IgD-negative memory B cell (primary cell): ENCODE results near the gene MLIP. TPM values are rescaled to one million over a fixed set of nuclear protein-coding genes. Genes with fewer than 3 reads are reported as not detected.

ENCODE experiments used
- H3K27ac Mint-ChIP-seq, 3 donors: one replicate each; pipeline ENCODE4 v1.8.0; 2020 to 2022; ENCODE audit warnings: mild to moderate bottlenecking in 3 of 3, mixed read lengths in 3 of 3, moderate library complexity in 1 of 3
- H3K27me3 Mint-ChIP-seq: one replicate; pipeline ENCODE4 v1.8.0; 2021; ENCODE audit warnings: mixed read lengths
- H3K36me3 Mint-ChIP-seq: one replicate; pipeline ENCODE4 v1.8.0; 2020; ENCODE audit warnings: mild to moderate bottlenecking, mixed read lengths
- H3K4me1 Mint-ChIP-seq, 3 donors: one replicate each; pipeline ENCODE4 v1.8.0; 2020 to 2022; ENCODE audit warnings: mixed read lengths in 3 of 3, mild to moderate bottlenecking in 1 of 3
- H3K4me3 Mint-ChIP-seq, 4 donors: one replicate each; pipeline ENCODE4 v1.8.0; 2020 to 2022; ENCODE audit warnings: mild to moderate bottlenecking in 4 of 4, mixed read lengths in 4 of 4, moderate library complexity in 3 of 4
- H3K9me3 Mint-ChIP-seq, 3 donors: one replicate each; pipeline ENCODE4 v1.8.0; 2020 to 2021; ENCODE audit warnings: mixed read lengths in 3 of 3, mild to moderate bottlenecking in 1 of 3
- polyA plus RNA-seq: library from polyadenylated mRNA; unstranded; fragments of 300-500 nt; fragmentation: Illumina TruSeq; gene quantifications from one replicate; pipeline ENCODE4 v1.2.3, GENCODE V29; 2021

Gene MLIP
- polyA plus RNA-seq, 1 donor from 2014 or later: not detected

DNA sequence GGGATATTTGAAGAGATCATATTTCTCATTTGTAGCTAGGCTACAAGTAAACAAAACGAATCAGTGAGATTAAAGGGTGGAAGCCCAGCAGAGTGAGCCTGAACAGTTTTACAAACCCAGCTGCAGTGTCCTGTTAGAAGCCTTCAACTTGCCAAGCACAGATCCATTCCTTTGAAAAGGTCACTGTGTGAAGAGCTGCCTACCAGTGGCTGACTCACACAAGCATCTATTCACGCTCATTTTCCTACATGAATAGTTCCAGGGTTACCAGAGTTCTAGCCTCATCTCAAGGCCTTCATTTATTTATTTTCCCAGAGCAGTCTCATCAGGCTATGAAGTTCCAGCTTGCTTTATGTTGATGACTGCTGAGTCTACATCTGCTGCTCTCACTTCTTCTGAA is 25.7 kb upstream of the MLIP start:
- Mint-ChIP-seq H3K9me3 (no peaks in the 10 kb centered on the region), H3K27me3 (peaks cover 3% of the 10 kb centered on the region), H3K36me3 (no peaks in the 10 kb centered on the region), H3K4me3 (no peak overlapping the region), H3K27ac (no peak overlapping the region), H3K4me1 (no peaks in the 10 kb centered on the region)

DNA sequence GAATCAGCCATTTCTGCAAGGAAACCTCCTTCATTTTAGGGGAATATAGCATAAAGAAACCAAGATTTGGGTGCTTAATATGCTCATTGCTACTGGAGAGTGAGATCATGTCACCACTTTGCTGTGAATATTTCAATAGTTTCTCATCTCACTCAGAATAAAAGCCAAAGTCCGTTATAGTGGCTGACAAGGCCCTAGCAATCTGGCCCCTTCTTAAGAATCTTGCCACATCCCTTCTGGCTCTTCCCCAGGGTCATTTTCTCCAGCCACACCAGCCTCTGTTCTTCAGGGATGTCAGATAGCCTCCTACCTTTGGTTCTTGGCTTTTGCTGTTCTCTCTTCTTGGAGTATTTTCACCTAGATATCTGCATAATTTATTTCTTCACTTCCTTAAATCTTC is 24.8 kb upstream of the MLIP start:
- Mint-ChIP-seq H3K9me3 (no peaks in the 10 kb centered on the region), H3K27me3 (peaks cover 3% of the 10 kb centered on the region), H3K27ac (no peak overlapping the region), H3K36me3 (no peaks in the 10 kb centered on the region), H3K4me3 (no peak overlapping the region), H3K4me1 (no peaks in the 10 kb centered on the region)

DNA sequence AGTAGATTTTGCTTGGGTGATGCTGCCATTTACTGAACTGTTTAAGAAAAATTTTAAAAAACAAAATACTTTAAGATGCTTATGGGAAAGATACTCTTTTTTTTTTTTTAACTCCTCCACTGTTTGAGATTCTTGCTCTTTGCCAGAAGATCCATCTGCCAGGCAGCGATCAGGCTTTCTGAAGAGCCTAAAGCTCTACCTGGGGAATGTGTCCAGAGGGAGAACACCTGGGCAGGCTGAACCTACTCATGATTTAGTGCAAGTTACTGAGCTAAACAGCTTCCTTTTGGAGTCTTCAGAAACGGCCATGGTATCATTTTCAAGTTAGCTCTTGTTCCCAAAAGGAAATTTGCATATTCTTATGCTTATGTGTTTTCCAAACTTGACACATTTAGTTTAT is 23.5 kb upstream of the MLIP start:
- H3K4me3 Mint-ChIP-seq: no peak overlapping the region
- H3K27me3 Mint-ChIP-seq: peaks cover 3% of the 10 kb centered on the region
- H3K27ac Mint-ChIP-seq: no peak overlapping the region
- H3K36me3 Mint-ChIP-seq: no peaks in the 10 kb centered on the region
- H3K4me1 Mint-ChIP-seq: no peaks in the 10 kb centered on the region
- no peaks in the 10 kb centered on the region for H3K9me3 Mint-ChIP-seq

DNA sequence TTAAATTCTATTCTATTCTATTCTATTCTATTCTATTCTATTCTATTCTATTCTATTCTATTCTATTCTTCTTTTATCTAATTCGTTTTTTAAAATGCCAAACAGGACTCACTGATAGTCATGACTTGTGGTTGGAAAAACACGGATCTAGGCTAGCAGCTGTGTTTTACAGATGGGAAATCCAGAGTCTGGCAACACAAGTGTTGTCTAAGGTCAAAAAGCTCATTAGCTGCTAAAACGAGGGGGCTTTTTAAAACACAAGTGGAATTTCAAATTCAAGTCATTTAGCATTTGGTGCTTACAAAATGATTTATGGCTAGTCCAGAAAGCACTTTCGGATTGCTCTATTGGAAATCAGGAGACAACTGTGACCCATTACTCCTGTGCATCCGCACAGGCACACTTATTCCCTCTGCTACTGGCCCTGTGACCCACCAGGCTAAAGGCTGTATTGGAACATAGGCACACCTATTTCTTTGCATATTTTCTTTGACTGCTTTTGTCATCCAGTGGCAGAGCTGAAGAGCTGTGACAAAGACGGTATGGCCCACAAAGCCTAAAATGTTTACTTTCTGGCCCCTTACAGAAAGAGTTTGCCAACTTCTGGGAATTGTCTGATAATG is 17.8 kb upstream of the MLIP start:
- Mint-ChIP-seq H3K27me3 (no peaks in the 10 kb centered on the region), H3K9me3 (peaks cover 4 to 12% (median 4%) of the 10 kb centered on the region in 3 donors), H3K36me3 (no peaks in the 10 kb centered on the region), H3K27ac (no peak overlapping the region), H3K4me1 (no peaks in the 10 kb centered on the region), H3K4me3 (no peak overlapping the region)

DNA sequence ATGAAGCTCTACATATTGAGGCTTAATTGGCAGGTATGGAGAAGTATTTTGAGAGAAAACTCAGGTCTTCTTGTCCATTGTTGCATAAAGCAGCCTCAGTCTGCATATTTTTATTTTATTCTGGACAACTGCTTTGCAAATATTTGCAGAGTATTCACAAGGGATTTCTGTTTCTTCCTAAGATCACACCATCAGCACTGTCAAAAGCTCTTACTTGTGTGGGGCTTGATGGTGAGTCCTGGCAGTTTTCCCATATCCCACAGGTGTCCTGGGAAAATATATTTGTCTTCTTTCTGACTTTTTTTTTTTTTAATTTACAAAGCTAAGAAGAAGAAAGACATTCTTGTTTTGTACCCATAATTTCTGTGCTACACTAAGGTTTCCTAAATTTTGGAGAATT is 16.9 kb upstream of the MLIP start:
- no peak overlapping the region for H3K27ac Mint-ChIP-seq
- no peak overlapping the region for H3K4me3 Mint-ChIP-seq
- no peaks in the 10 kb centered on the region for H3K27me3 Mint-ChIP-seq
- no peaks in the 10 kb centered on the region for H3K4me1 Mint-ChIP-seq
- no peaks in the 10 kb centered on the region for H3K36me3 Mint-ChIP-seq
- peaks cover 4 to 12% (median 4%) of the 10 kb centered on the region in 3 donors for H3K9me3 Mint-ChIP-seq

DNA sequence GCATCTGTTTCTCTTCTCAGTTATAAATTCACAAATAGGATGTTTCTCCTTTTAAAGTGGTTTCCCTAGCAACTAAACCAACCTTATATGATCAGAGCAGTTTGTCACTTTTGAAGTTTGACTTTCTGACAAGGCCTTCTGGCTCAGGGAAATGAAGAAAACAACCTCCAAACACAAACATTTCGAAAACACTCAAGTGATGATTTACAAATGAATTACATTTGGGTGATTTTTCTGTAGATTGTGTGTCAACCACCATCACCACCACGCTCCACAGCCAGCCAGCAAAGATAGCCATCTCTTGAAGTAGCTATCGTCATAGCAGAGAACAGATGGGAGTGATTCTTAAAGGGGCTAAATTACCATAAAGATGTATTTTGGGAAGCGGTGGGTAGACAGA is 16.5 kb upstream of the MLIP start:
- Mint-ChIP-seq H3K27me3 (no peaks in the 10 kb centered on the region), H3K4me3 (no peak overlapping the region), H3K9me3 (peaks cover 4 to 12% (median 4%) of the 10 kb centered on the region in 3 donors), H3K4me1 (no peaks in the 10 kb centered on the region), H3K27ac (no peak overlapping the region), H3K36me3 (no peaks in the 10 kb centered on the region)

DNA sequence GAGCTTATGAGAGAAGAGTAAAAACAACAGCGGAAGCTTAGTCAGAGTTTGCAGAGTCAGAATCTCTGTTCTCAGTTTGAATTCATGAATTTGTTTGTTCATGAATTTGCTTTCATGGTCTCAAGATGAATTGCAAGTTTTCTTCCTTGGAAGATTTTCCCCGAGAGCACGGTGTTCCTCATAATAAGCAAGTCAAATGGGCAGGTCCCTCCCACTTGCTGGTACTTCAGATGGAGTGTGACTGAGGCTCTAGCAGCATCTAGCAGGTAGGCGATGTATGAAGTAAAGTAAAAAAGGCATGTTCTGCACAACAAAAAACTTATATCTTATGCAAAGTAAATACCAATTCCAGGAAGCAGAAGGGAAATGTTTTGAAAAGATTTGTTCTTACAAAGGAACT is 15.5 kb upstream of the MLIP start:
- Mint-ChIP-seq H3K9me3 (peaks cover 4 to 12% (median 4%) of the 10 kb centered on the region in 3 donors), H3K4me3 (no peak overlapping the region), H3K27me3 (no peaks in the 10 kb centered on the region), H3K27ac (no peak overlapping the region), H3K4me1 (no peaks in the 10 kb centered on the region), H3K36me3 (no peaks in the 10 kb centered on the region)

DNA sequence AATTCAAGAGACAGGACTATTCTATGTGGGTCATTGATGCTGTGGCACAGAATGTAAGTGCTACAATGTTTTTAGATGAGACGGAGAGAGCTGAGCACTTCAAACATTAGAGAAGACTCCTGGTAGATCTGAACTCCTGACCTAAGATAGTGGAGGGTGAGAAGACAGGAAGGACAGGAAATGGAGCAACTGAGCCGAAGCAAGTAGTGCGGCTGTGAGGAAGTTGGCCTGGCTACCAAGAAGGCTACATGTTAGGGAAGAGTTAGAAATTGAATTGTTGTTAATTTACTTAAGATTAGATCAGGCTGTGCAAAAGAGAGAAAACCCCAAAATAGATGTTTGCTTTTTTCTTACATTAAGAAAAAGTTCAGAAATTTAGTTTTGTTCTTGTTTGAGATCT is 14.4 kb upstream of the MLIP start:
- no peak overlapping the region for H3K27ac Mint-ChIP-seq
- H3K4me3 Mint-ChIP-seq: no peak overlapping the region
- peaks cover 4 to 12% (median 4%) of the 10 kb centered on the region in 3 donors for H3K9me3 Mint-ChIP-seq
- no peaks in the 10 kb centered on the region for H3K36me3 Mint-ChIP-seq
- H3K27me3 Mint-ChIP-seq: no peaks in the 10 kb centered on the region
- H3K4me1 Mint-ChIP-seq: no peaks in the 10 kb centered on the region

DNA sequence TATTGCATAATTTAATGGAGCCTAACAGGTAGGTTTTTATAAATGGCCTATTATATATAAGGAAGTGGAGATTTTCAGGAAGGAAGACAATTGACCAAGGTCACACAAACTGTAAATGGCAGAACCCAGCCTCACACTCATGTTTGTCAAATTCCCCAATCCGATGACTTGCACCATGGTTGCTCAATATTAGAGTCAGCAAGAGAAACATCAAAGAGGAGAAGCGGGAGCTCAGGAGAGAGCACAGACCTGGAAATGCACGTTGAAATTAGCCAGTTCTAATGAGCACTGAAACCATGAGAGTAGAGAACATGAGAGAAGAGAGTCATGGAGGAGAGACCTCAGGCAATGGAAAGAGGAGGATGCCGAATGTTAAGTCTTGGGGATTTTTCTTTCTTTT is 13.5 kb upstream of the MLIP start:
- no peak overlapping the region for H3K4me3 Mint-ChIP-seq
- H3K27me3 Mint-ChIP-seq: no peaks in the 10 kb centered on the region
- H3K9me3 Mint-ChIP-seq: peaks cover 4 to 12% (median 4%) of the 10 kb centered on the region in 3 donors
- no peak overlapping the region for H3K27ac Mint-ChIP-seq
- no peaks in the 10 kb centered on the region for H3K4me1 Mint-ChIP-seq
- no peaks in the 10 kb centered on the region for H3K36me3 Mint-ChIP-seq

DNA sequence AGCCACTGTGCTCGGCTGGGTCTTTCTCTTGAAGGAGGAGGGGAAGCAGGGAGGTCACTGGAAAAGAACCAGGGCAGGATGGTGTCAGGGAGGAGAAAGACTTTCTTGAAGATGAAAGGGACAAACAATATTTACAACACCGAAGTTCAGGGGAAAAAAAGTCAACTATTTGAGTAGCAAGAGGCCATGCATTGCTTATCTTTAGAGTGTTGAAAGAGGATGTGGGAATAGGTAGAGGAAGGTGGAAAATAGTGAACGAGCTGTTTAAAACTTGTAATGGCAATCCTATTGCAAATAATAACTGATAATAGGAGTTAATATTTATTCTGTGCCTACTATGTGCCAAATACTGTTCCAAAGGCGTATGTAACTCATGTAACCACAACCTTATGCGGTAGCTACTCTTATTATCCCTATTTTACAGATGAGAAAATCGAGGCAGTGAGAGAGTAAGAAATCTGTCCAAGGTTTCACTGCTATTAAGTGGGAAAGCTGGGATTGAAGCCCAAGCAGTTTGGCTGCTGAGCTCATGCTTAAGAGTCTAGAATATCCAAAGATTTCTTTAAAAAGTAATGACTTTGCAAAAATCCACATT is 12.7 kb upstream of the MLIP start:
- peaks cover 4 to 12% (median 4%) of the 10 kb centered on the region in 3 donors for H3K9me3 Mint-ChIP-seq
- no peaks in the 10 kb centered on the region for H3K4me1 Mint-ChIP-seq
- H3K4me3 Mint-ChIP-seq: no peak overlapping the region
- H3K27me3 Mint-ChIP-seq: no peaks in the 10 kb centered on the region
- no peak overlapping the region for H3K27ac Mint-ChIP-seq
- no peaks in the 10 kb centered on the region for H3K36me3 Mint-ChIP-seq

DNA sequence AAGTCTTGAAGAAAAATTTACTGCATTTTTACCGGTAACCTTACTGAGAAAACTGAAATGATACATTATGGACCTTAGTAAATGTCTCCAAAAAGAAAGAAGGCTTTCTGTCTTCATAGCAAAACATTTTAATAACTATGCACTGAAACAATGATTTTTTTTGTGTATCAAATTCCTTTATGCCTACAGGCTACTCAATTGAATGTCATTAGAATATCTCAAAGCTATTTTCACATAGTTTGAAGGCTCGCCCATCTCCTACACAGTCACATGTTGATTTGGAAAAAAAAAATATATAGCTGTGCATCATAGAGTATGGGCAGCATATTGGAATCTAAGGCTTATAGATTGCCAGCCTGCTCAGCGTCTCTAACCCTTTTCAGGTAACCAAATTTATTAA is 12.0 kb upstream of the MLIP start:
- Mint-ChIP-seq H3K27me3 (no peaks in the 10 kb centered on the region), H3K27ac (no peak overlapping the region), H3K36me3 (no peaks in the 10 kb centered on the region), H3K4me1 (no peaks in the 10 kb centered on the region), H3K4me3 (no peak overlapping the region), H3K9me3 (peaks cover 4 to 12% (median 4%) of the 10 kb centered on the region in 3 donors)

DNA sequence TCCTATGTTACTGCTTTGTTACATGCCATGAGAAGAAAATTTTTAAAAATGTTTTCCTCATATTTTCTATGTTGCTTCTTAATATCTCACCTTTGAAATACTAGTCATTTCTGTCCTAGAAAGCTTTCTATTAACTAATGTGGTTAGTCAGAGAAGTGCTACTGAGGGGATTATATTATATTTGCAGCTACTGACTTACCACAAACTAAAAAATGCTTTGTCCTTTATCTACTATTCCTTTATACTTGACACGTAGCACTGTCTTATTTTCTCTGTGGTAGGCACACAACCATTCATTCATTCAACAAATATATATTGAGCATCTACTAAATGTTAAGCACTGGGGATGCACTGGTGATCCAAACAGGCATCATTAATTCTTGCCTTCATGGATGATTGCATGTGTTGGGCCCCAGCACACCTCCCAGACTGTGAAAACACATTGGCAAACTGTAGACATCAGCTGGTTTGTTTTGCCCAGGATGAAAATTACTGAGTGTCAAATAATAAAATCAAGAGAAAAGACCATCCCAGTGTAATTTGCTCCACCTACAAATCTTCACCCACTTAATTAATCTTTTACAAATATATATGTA is 10.7 kb upstream of the MLIP start:
- Mint-ChIP-seq H3K4me1 (no peaks in the 10 kb centered on the region), H3K9me3 (peaks cover 2 to 12% (median 4%) of the 10 kb centered on the region in 3 donors), H3K36me3 (no peaks in the 10 kb centered on the region), H3K27me3 (no peaks in the 10 kb centered on the region), H3K4me3 (no peak overlapping the region), H3K27ac (no peak overlapping the region)

DNA sequence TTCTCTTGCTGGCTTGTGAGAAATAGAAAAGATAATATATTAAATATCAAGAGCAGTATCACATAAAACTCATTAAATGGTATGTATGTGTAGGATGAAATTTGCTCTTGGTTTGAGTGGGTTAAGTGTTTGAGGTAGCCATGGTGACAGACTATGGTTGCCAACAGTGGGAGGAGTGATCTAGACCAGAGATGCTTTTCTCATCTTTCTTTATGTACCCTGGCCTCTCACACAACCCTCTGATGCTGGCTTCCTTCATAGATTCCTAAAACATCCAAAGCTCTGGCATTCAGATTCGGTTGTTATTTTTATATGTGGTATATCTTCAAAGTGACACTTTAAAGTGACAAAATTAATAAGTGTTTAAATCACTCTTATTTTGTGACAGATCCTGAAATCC is 9.0 kb upstream of the MLIP start:
- Mint-ChIP-seq H3K36me3 (no peaks in the 10 kb centered on the region), H3K27ac (no peak overlapping the region), H3K4me3 (no peak overlapping the region), H3K27me3 (no peaks in the 10 kb centered on the region), H3K9me3 (peaks cover 0 to 4% (median 2%) of the 10 kb centered on the region in 3 donors), H3K4me1 (no peaks in the 10 kb centered on the region)

DNA sequence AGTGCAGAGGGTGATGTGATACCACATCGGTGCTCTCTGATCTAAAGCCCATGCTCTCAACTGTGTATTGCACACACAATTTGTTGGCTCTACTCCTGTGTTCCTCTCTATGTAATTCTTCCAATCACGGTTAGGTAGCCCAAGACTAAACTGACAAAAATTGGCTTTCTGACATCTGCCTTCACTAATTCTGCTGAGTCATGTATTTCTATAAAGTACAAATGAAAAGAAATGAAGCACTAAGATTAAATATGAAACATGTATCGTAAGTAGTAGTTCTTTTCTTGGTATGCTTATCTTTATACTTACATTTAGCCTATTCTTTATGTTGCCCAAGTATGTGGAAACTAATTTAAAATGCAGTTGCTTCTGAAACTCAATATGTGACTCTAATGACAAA is 7.7 kb upstream of the MLIP start:
- Mint-ChIP-seq H3K9me3 (no peaks in the 10 kb centered on the region), H3K4me3 (no peak overlapping the region), H3K36me3 (no peaks in the 10 kb centered on the region), H3K27ac (no peak overlapping the region), H3K4me1 (no peaks in the 10 kb centered on the region), H3K27me3 (no peaks in the 10 kb centered on the region)

DNA sequence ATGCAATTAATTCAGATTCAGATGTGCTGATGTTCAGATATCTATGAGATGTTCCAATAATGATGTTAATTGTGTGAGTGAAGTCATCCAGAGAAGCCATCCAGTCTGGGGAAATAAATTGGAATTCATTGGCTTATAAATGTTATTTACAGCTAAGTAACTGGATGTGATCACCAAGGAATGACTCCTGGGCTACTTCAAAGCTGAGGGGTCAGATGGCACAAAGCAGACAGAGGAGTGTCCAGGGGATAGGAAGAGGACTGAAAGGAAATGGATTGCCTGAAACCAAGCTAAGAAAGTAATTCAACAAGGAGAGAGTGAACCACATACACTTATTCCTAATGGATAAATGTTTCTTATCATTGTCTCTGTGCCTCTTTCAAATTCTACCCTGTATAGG is 4.5 kb upstream of the MLIP start:
- Mint-ChIP-seq H3K27ac (no peak overlapping the region), H3K27me3 (peaks cover 1% of the 10 kb centered on the region), H3K4me1 (no peaks in the 10 kb centered on the region), H3K4me3 (no peak overlapping the region), H3K36me3 (no peaks in the 10 kb centered on the region), H3K9me3 (peaks cover 0 to 2% (median 0%) of the 10 kb centered on the region in 3 donors)

DNA sequence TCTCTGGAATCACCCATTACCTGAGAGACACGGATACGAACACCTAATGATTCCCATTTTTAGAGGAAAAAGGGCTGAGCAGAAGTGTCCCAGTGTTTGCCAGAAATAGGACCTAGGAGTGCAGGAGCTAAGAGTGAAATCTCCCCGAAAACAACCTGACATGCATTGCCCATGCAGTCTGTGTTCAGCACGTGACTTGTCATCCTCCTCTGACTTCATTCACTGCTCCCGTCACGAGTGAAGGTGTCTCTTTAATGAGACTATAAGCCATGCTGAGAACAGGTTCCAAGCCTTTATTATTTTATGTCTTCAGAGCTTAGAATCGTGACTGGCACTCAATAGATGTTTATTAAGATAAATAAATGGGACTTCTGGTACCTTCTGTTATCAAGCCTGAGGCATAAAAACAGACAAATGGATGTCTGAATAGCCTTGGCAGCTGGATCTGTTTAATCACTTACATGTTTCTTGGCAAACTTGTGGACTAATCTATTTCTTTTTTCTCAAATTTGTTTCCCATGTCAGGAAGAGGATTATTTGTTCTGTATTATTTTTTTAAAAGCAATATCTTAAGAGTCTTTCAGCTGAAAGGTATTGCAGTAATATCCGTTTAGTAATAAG is 3.7 kb upstream of the MLIP start:
- no peaks in the 10 kb centered on the region for H3K36me3 Mint-ChIP-seq
- H3K27me3 Mint-ChIP-seq: peaks cover 1% of the 10 kb centered on the region
- no peak overlapping the region for H3K27ac Mint-ChIP-seq
- no peaks in the 10 kb centered on the region for H3K4me1 Mint-ChIP-seq
- no peak overlapping the region for H3K4me3 Mint-ChIP-seq
- peaks cover 0 to 2% (median 0%) of the 10 kb centered on the region in 3 donors for H3K9me3 Mint-ChIP-seq
